ENCODE results near the gene FAM171A2. TPM values are rescaled to one million over a fixed set of nuclear protein-coding genes. Genes with fewer than 3 reads are reported as not detected.
A peak's percentile ranks its signal among the peaks of the same experiment; 100 is the strongest.
"Not testable (repeated sequence)": the region's sequence is repeated elsewhere in the genome, so short reads cannot be mapped to it uniquely, and the experiment has no call there.

Gene FAM171A2
- total RNA-seq, 2 donors from 2014 or later, result 2.9 TPM; not detected in 1

DNA sequence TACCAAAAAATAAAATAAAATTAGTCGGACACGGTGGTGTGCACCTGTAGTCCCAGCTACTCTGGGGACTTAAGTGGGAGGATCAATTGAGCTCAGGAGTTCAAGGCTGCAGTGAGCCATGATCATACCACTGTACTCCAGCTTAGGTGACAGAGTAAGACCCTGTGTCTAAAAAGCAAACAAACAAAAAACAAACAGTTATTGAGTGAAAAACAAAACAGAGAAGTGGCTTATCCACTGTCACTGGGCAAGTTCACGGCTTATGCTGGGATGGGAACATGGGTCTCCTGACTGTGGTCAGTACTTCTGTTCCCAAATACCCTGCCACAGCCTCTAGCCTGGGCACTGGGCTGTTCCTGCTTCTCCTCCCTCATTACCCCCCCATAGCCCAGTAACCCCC is 28.1 kb downstream of the FAM171A2 start:
- Histone ChIP-seq H3K36me3 (replicated peaks in 1 of 2; ENCODE audit: insufficient read depth in 1 of 2, low read depth in 2 of 2) (no peaks in the 10 kb centered on the region), H3K4me1 (peaks cover 13% of the 10 kb centered on the region), H3K9me3 (no peaks in the 10 kb centered on the region), H3K27ac (no peak overlapping the region), H3K27me3 (no peaks in the 10 kb centered on the region), H3K4me3 (no peak overlapping the region)
- intact Hi-C loops (cut with DNase I), result no loop called here
- 38 to 46% methylated on average over 3 of the region's 3 CpGs for WGBS, 2 donors
- TF ChIP-seq, protein P1, sequence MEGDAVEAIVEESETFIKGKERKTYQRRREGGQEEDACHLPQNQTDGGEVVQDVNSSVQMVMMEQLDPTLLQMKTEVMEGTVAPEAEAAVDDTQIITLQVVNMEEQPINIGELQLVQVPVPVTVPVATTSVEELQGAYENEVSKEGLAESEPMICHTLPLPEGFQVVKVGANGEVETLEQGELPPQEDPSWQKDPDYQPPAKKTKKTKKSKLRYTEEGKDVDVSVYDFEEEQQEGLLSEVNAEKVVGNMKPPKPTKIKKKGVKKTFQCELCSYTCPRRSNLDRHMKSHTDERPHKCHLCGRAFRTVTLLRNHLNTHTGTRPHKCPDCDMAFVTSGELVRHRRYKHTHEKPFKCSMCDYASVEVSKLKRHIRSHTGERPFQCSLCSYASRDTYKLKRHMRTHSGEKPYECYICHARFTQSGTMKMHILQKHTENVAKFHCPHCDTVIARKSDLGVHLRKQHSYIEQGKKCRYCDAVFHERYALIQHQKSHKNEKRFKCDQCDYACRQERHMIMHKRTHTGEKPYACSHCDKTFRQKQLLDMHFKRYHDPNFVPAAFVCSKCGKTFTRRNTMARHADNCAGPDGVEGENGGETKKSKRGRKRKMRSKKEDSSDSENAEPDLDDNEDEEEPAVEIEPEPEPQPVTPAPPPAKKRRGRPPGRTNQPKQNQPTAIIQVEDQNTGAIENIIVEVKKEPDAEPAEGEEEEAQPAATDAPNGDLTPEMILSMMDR (IDR thresholded peaks at IDR 0.05), result no peak
- TF ChIP-seq POLR2A (IDR thresholded peaks at IDR 0.05), result no peak
- DNase-seq (peak in 1 of 4 donors; percentile 46), ATAC-seq (no peak)

DNA sequence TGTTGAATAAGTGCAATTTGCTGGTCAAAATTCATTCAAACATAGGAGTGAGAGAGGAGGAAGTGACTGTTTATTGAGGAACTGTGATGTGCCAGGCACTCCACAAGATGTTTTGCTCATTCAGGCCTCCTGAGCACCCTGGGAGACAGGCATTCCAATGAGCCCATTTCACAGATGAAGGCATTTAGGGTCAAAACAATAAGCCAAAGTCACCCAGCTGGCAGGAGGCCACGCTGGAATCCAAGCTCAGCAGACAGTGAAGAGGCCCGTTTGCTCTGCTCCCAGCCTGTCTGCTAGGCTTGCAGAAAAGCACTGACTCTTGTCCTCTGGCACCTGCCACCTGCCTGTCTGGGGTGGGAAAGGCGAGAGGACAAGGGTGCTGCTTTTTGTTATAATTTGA is 28.9 kb downstream of the FAM171A2 start:
- ATAC-seq, result no peak
- Histone ChIP-seq H3K9me3 (no peaks in the 10 kb centered on the region), H3K27me3 (no peaks in the 10 kb centered on the region), H3K4me3 (no peak overlapping the region), H3K27ac (no peak overlapping the region), H3K36me3 (replicated peaks in 1 of 2; ENCODE audit: insufficient read depth in 1 of 2, low read depth in 2 of 2) (no peaks in the 10 kb centered on the region), H3K4me1 (peaks cover 13% of the 10 kb centered on the region)
- DNase-seq, result no peak
- TF ChIP-seq, protein P1 (IDR thresholded peaks at IDR 0.05), result no peak
- no peak for TF ChIP-seq POLR2A (IDR thresholded peaks at IDR 0.05)
- intact Hi-C loops (cut with DNase I), result no loop called here
- WGBS, 2 donors, result 44 to 71% methylated on average over 2 to 3 of the region's 3 CpGs

DNA sequence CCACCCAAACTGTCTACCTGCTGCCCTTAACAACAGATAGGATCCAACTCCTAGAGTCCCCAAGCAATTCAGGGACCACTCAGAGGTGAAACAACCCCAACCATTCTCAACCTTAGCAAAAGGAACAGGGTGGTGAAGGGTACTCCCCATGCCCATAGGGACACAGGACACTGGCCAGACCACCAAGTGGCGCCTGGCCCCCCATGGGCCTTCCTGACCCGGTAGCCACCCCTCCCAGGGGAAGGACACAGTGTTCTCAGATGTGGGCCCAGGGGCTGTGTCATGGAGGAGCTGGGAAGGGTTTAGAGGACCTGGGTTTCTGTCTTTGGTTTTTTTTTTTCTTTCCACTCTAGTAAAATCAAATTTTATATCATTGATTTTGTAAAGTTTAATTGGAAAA is 29.3 kb downstream of the FAM171A2 start:
- TF ChIP-seq, protein P1 (IDR thresholded peaks at IDR 0.05), result no peak
- H3K27me3 ChIP-seq, result no peaks in the 10 kb centered on the region
- 47 to 54% methylated on average over 2 of the region's 2 CpGs for WGBS, 2 donors

DNA sequence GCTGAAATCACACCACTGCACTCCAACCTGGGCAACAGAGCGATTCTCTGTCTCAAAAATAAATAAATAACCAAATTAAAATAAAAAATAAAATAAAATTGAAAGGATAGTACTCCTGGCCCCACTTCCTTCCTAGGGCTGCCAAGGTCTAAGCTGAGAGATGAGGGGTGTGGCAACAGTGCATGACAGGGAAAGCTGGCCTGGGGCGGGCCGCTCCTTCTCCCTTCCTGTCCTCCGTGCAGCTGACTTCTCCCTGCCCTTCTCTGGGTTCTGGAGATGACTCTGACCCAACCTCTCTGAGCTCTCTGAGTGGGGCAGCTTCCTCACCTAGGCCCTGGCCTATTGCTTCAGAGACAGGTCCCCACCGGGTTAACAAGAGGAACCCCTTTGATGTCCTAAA is 30.3 kb downstream of the FAM171A2 start:
- DNase-seq, result peak in 1 of 4 donors; percentile 51
- TF ChIP-seq, protein P1 (IDR thresholded peaks at IDR 0.05), result no peak
- no peak for TF ChIP-seq POLR2A (IDR thresholded peaks at IDR 0.05)
- H3K27me3 ChIP-seq, result no peaks in the 10 kb centered on the region
- H3K9me3 ChIP-seq, result no peaks in the 10 kb centered on the region
- peaks cover 13% of the 10 kb centered on the region for H3K4me1 ChIP-seq
- no peak for ATAC-seq
- no peak overlapping the region for H3K27ac ChIP-seq
- H3K36me3 ChIP-seq (replicated peaks in 1 of 2; ENCODE audit: insufficient read depth in 1 of 2, low read depth in 2 of 2), result no peaks in the 10 kb centered on the region
- intact Hi-C loops (cut with DNase I), result no loop called here
- no peak overlapping the region for H3K4me3 ChIP-seq
- 54 to 74% methylated on average over 5 of the region's 5 CpGs for WGBS, 2 donors

More for the DNA sequence above, 29.3 kb downstream of the FAM171A2 start:
- intact Hi-C loops (cut with DNase I), result no loop called here
- H3K4me3 ChIP-seq, result no peak overlapping the region
- ATAC-seq, result no peak
- peaks cover 13% of the 10 kb centered on the region for H3K4me1 ChIP-seq
- H3K36me3 ChIP-seq (replicated peaks in 1 of 2; ENCODE audit: insufficient read depth in 1 of 2, low read depth in 2 of 2), result no peaks in the 10 kb centered on the region
- H3K27ac ChIP-seq, result peak overlapping the region in 1 of 4 donors; percentile 32
- H3K9me3 ChIP-seq, result no peaks in the 10 kb centered on the region
- no peak for DNase-seq

DNA sequence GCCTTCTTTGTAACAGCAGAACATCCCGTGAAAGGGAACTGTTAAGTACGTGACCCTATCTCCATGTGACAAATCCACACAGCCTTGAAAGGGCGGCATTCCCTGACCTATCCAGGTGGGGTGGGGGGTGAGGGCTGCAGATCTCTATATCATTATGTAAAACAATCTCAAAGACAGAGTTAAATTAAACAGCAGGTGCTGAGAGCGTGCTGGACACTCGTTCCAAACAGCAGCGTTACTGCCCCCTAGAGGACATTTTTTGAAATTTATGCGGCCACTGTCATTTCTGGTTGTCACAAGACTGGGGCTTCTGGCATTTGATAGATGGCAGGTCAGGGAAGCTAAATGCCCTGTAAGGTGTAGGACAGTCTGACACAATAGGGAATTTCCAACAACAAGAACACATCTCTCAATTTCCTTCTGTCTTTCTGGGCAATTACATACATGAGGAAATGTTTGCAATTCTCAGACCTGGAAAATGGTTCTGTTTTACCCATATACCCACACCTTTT is 32.3 kb downstream of the FAM171A2 start:
- peak; percentile 78 to 88 (median 82) for DNase-seq
- no peaks in the 10 kb centered on the region for H3K9me3 ChIP-seq
- 0% methylated on average over 5 to 7 of the region's 7 CpGs for WGBS, 2 donors
- no peaks in the 10 kb centered on the region for H3K27me3 ChIP-seq
- intact Hi-C loops (cut with DNase I), result no loop called here
- peak; percentile 25 for ATAC-seq
- H3K4me3 ChIP-seq, result no peak overlapping the region
- no peaks in the 10 kb centered on the region for H3K36me3 ChIP-seq (replicated peaks in 1 of 2; ENCODE audit: insufficient read depth in 1 of 2, low read depth in 2 of 2)
- TF ChIP-seq POLR2A (IDR thresholded peaks at IDR 0.05), result no peak
- TF ChIP-seq, protein P1 (IDR thresholded peaks at IDR 0.05), result peak; percentile 73 to 85 (median 79)
- no peak overlapping the region for H3K27ac ChIP-seq
- H3K4me1 ChIP-seq, result peaks cover 18% of the 10 kb centered on the region

DNA sequence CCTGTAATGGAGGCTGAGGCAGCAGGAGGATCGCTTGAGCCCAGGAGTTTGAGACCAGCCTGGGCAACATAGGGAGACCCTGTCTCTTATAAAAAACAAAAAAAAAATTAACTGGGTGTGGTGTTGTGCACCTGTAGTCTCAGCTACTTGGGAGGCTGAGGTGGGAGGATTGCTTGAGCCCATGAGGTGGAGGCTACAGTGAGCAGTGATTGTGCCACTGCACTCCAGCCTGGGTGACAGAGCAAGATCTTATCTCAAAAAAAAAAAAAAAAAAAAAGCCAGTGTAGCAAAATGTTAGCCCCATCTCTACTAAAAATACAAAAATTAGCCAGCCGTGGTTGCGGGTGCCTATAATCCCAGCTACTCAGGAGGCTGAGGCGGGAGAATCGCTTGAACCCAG is 33.4 kb downstream of the FAM171A2 start:
- ATAC-seq; H3K27ac ChIP-seq; H3K9me3 ChIP-seq; H3K27me3 ChIP-seq; H3K36me3 ChIP-seq (replicated peaks in 1 of 2; ENCODE audit: insufficient read depth in 1 of 2, low read depth in 2 of 2); DNase-seq; H3K4me3 ChIP-seq; intact Hi-C loops (cut with DNase I): not testable (repeated sequence)
- WGBS, 2 donors, result 72 to 85% methylated on average over 5 of the region's 5 CpGs
- peaks cover 28% of the 10 kb centered on the region for H3K4me1 ChIP-seq

DNA sequence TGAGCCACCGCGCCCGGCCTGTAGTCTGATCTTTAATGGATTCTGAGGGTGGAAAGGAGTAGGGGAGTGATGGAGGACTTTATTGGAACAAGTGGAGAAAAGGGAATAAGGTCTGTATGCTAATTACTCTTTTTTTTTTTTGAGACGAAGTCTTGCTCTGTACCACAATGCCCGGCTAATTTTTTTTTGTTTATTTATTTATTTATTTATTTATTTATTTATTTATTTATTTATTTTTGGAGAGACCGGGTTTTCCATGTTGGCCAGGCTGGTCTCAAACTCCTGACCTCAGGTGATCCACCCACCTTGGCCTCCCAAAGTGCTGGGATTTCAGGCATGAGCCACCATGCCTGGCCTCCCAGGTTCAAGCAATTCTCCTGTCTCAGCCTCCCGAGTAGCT is 34.1 kb downstream of the FAM171A2 start:
- H3K27ac ChIP-seq; H3K9me3 ChIP-seq; H3K27me3 ChIP-seq; H3K36me3 ChIP-seq (replicated peaks in 1 of 2; ENCODE audit: insufficient read depth in 1 of 2, low read depth in 2 of 2); H3K4me3 ChIP-seq; intact Hi-C loops (cut with DNase I); ATAC-seq; DNase-seq: not testable (repeated sequence)
- 82 to 83% methylated on average over 7 of the region's 7 CpGs for WGBS, 2 donors
- H3K4me1 ChIP-seq, result peaks cover 31% of the 10 kb centered on the region

Measured in body of pancreas (tissue), 4 donors.